Panc1 (cell line): ENCODE results near the gene SPP1.

Source experiments
- POLR2AphosphoS5 ChIP-seq: IDR thresholded peaks from 2 replicates; pipeline ENCODE4 v1.6.1; 2012; ENCODE audit warnings: mild to moderate bottlenecking, low read depth, low read length, moderate library complexity
- TF ChIP-seq, protein P1 (sequence below): fragments of 450-650 bp; IDR thresholded peaks from 2 replicates; pipeline ENCODE4 v1.5.1; 2017; ENCODE audit warnings: mild to moderate bottlenecking

DNA sequence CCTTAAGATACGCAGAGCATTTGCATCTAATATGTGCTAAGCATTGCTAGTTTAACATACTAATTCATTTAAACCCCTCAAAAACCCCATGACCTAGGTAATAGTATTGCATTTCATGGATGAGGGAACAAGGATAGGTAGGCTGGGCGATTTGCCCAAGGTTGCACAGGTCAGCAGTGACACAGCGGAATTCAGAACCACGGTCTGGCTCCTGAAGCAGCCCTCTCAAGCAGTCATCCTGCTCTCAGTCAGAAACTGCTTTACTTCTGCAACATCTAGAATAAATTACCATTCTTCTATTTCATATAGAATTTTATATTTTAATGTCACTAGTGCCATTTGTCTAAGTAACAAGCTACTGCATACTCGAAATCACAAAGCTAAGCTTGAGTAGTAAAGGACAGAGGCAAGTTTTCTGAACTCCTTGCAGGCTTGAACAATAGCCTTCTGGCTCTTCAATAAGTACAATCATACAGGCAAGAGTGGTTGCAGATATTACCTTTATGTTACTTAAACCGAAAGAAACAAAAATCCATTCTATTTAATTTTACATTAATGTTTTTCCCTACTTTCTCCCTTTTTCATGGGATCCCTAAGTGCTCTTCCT is 555 bp upstream of the SPP1 start:
- TF ChIP-seq, protein P1, sequence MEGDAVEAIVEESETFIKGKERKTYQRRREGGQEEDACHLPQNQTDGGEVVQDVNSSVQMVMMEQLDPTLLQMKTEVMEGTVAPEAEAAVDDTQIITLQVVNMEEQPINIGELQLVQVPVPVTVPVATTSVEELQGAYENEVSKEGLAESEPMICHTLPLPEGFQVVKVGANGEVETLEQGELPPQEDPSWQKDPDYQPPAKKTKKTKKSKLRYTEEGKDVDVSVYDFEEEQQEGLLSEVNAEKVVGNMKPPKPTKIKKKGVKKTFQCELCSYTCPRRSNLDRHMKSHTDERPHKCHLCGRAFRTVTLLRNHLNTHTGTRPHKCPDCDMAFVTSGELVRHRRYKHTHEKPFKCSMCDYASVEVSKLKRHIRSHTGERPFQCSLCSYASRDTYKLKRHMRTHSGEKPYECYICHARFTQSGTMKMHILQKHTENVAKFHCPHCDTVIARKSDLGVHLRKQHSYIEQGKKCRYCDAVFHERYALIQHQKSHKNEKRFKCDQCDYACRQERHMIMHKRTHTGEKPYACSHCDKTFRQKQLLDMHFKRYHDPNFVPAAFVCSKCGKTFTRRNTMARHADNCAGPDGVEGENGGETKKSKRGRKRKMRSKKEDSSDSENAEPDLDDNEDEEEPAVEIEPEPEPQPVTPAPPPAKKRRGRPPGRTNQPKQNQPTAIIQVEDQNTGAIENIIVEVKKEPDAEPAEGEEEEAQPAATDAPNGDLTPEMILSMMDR = no peak
- TF ChIP-seq POLR2AphosphoS5 = no peak
